PFSK-1 (cell line): ENCODE data around the gene FBXO47.

ENCODE experiments used
- POLR2AphosphoS5 ChIP-seq: IDR thresholded peaks from 2 replicates; pipeline ENCODE4 v1.6.1; 2012; ENCODE audit warnings: low read depth, mild to moderate bottlenecking, control low read depth, low read length, moderate library complexity
- TAF1 ChIP-seq: IDR thresholded peaks from 2 replicates; pipeline ENCODE4 v1.6.1; 2012; ENCODE audit warnings: low read length, control low read depth, borderline replicate concordance; ENCODE audit not compliant: insufficient read depth
- TF ChIP-seq, protein P1 (sequence below), 2 experiments: IDR thresholded peaks; 2 replicates each; pipeline versions ENCODE4 v1.6.1 to v1.8.0; 2011 to 2012; ENCODE audit warnings: low read depth in 2 of 2, low read length in 2 of 2, control low read depth in 1 of 2, inconsistent platforms in 1 of 2, mild to moderate bottlenecking in 1 of 2, moderate library complexity in 1 of 2; ENCODE audit not compliant: insufficient read depth in 1 of 2

GRCh38 chr17:39015546-39015935 is 48.3 kb upstream of the FBXO47 start:
- no peak for TF ChIP-seq POLR2AphosphoS5
- TF ChIP-seq TAF1, result no peak
- TF ChIP-seq, protein P1, sequence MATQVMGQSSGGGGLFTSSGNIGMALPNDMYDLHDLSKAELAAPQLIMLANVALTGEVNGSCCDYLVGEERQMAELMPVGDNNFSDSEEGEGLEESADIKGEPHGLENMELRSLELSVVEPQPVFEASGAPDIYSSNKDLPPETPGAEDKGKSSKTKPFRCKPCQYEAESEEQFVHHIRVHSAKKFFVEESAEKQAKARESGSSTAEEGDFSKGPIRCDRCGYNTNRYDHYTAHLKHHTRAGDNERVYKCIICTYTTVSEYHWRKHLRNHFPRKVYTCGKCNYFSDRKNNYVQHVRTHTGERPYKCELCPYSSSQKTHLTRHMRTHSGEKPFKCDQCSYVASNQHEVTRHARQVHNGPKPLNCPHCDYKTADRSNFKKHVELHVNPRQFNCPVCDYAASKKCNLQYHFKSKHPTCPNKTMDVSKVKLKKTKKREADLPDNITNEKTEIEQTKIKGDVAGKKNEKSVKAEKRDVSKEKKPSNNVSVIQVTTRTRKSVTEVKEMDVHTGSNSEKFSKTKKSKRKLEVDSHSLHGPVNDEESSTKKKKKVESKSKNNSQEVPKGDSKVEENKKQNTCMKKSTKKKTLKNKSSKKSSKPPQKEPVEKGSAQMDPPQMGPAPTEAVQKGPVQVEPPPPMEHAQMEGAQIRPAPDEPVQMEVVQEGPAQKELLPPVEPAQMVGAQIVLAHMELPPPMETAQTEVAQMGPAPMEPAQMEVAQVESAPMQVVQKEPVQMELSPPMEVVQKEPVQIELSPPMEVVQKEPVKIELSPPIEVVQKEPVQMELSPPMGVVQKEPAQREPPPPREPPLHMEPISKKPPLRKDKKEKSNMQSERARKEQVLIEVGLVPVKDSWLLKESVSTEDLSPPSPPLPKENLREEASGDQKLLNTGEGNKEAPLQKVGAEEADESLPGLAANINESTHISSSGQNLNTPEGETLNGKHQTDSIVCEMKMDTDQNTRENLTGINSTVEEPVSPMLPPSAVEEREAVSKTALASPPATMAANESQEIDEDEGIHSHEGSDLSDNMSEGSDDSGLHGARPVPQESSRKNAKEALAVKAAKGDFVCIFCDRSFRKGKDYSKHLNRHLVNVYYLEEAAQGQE (IDR thresholded peaks at IDR 0.05; ENCODE audit: insufficient read depth in 1 of 2, low read depth in 2 of 2, low read length in 2 of 2), result no peak
